Measurements from ENCODE around the gene DPY30.
A peak's percentile ranks its signal among the peaks of the same experiment; 100 is the strongest.
"Not testable (repeated sequence)": the region's sequence is repeated elsewhere in the genome, so short reads cannot be mapped to it uniquely, and the experiment has no call there.

DPY30 gene

GRCh38 chr2:32039447-32040219, at the start of gene DPY30:
DPY30 (minus strand) TSS chr2:32039805; CDS start chr2:32039456, 349 bp downstream.
- DNase-seq = peak; percentile 88

DNA sequence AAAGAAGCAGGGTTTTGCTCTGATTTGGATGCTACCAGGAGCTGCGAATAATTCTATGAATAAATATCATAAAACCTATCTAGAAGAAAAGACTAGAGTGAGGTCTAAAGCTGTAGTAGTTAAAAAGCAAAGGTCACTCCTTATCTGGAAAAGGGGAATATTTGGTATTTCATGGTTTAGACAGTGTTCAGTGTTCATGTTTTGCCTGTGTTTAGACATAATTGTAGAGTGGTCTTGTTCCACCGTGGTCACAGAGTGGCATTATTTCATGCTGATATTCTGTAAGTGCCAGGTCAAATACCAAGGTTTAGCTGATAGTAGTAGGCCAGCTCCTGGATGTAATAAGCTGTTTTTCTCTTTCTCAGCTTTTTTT, 34.5 kb upstream of the DPY30 start:
- no peak for DNase-seq

GRCh38 chr2:32067549-32067948, 27.9 kb upstream of the DPY30 start:
- DNase-seq = no peak

GRCh38 chr2:32064713-32065112, 25.1 kb upstream of the DPY30 start:
- DNase-seq = no peak

GRCh38 chr2:32064021-32064601, 24.5 kb upstream of the DPY30 start:
- peak; percentile 8 for DNase-seq

- peak; percentile 95 for DNase-seq
These were observed 23.9 kb upstream of the DPY30 start, which contains the start of gene SPAST for GRCh38 chr2:32063310-32064020. SPAST (plus strand) TSS chr2:32063556; CDS start chr2:32063832, 276 bp downstream.

DNA sequence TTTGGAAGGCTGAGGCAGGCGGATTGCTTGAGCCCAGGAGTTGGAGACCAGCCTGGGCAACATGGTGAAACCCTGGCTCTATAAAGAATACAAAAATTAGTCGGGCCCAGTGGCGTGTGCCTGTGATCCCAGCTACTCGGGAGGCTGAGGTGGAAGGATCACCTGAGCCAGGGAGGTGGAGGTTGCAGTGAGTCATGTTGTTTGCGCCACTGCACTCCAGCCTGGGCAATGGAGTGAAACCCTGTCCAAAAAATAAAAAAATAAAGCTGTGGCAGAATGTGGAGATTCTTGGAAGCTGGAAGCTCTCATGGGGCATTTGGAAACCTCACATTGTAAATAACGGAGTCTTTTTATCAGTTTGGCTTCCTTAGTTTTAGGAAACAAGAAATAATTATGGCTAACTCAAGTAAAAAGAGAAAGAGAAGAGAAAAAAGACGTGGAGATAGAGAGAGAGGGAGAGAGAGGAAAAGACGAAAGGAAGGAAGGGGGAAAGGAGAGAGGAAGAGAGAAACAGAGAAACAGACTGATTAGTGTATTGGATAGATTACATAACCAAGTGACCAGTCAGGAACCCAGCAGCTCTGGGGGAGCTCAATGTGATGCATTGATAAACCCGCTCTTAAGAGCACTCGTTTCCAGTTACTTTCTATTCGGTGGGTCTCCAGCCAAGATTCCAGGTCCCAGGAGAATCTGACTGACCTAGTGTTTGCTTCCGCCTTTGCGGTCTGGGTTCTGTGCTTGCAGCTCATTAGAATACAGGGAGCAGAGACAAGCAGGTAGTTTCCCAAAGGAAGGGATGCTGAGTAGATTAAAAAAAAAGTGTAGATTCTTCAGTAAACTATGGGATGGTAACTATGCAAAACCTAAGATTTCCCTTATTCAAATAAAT, 22.6 kb upstream of the DPY30 start:
- no peak for DNase-seq

GRCh38 chr2:32061430-32061829, 21.8 kb upstream of the DPY30 start:
- no peak for DNase-seq

DNA sequence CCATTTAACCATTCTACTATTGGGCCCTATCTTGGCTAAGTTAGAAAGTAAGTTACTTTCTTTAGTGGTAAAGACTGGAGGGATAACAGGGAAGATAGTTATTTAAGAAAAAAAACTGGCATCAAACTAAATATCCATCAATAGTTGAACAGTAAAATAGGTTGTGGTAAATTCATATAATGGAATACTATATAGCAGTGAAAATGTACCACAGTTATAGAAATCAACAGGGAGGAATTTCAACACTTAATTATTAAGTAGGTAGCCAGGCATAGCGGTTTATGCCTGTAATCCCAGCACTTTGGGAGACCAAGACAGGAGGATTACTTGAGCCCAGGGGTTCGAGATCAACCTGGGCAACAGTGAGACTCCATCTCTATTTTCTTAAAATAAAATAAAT, 20.7 kb upstream of the DPY30 start:
- DNase-seq = no peak

- no peak for DNase-seq
These were observed 18.5 kb upstream of the DPY30 start for GRCh38 chr2:32058130-32058529.

DNA sequence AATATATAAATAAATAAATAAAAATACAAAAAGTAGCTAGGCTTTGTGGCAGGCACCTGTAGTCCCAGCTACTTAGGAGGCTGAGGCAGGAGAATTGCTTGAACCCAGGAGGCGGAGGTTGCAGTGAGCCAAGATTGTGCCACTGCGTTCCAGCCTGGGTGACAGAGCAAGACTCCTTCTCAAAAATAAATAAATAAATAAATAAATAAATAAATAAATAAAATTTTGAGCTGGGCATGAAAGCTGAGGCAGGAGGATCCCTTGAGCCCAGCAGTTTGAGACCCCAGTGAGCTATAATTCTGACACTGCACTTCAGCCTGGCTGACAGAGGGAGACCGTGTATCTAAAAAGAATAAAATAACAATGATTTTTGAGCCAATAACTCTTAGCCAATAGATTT, 15.0 kb upstream of the DPY30 start:
- not testable (repeated sequence) for DNase-seq

DNA sequence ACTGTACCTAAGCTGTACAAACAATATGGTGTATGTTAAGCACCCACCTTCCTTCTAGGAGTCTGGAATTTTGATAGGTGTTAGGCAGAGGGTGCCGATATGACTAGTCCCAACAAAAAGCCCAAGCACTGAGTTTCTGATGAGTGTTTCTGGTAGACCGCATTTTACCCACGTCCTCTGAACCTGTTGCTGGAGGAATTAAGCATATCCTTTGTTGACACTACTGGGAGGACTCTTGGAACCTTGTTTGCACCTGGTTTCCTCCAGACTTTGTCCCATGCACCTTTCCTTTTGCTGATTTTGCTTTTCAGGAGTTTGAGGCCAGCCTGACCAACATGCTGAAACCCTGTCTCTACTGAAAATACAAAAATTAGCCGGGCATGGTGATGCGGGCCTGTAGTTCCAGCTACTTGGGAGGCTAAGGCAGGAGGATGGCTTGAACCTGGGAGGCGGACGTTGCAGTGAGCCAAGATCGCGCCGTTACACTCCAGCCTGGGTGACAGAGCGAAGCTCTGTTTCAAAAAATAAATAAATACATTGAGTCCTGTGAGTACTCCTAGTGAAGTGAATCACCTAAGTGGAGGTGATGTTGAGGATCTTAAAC, 12.3 kb upstream of the DPY30 start:
- DNase-seq = no peak

- no peak for DNase-seq
These were observed 4.0 kb upstream of the DPY30 start for GRCh38 chr2:32043561-32043960.

DNA sequence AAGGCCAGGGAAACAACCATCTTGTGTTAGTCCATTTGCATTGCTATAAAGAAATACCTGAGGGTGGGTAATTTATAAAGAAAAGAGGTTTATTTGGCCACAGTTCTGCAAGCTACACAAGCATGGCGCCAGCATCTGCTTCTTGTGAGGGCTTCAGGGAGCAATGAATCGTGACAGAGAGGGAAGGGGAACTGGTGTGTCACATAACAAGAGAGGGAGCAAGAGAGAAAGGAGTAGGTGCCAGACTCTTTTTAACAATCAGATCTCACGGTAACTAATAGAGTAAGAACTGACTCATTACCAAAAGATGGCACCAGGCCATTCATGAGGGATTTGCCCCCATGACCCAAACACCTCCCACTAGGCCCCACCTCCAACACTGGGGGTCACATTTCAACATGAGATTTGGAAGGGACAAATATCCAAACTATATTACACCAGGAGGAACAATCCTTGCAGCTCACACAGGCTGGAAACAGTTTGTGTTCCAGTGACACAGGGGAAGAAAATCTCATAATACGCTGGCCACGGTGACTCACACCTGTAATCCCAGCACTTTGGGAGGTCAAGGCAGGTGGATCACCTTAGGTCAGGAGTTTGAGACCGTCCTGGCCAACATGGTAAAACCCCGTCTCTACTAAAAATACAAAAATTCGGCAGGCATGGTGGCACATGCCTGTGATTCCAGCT, 5.3 kb downstream of the DPY30 start:
- not testable (repeated sequence) for DNase-seq

DNA sequence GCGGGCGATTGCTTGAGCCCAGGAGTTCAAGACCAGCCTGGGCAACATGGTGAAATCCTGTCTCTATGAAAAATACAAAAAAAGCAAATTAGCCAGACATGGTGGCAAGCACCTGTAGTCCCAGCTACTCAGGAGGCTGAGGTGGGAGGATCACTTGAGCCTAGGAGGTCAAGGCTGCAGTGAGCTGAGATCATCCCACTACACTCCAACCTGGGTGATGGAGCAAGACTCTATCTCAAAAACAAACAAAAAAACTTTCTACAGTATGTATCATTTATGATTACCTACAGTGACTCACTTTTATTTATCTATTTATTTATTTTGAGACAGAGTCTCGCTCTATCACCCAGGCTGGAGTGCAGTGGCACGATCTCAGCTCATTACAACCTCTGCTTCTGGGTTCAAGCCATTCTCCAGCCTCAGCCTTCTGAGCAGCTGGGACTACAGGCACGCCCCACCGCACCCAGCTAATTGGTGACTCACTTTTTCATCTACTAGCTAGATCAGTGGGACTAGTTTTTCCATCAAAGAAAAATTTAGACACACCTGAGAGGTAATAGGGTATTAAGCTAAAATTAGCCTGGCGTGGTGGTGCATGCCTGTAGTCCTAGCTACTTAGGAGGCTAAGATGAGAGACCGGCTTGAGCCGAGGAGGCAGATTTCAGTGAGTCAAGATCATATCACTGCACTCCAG, 20.7 kb downstream of the DPY30 start:
- not testable (repeated sequence) for DNase-seq

DNA sequence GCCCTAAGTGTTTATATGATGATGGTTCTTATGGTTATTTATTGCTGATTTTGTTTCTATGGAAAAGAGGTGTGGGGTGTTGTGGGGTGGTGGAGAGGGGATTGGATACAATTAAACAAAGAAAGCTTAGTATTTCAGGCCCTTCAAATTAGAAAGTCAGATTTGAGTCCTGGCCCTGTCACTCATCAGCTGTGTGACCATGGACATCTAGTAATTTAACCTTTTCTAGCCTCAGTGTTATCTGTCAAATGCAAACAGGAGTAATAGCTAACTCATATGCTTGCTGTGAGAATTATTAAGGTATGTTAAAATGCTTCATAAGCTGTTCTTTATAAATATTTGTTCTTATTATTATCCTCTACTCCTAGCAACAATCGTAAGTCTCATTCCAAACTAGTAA, 26.7 kb downstream of the DPY30 start:
- DNase-seq = no peak

GRCh38 chr2:32011485-32011960, 28.1 kb downstream of the DPY30 start:
- DNase-seq = no peak

DNA sequence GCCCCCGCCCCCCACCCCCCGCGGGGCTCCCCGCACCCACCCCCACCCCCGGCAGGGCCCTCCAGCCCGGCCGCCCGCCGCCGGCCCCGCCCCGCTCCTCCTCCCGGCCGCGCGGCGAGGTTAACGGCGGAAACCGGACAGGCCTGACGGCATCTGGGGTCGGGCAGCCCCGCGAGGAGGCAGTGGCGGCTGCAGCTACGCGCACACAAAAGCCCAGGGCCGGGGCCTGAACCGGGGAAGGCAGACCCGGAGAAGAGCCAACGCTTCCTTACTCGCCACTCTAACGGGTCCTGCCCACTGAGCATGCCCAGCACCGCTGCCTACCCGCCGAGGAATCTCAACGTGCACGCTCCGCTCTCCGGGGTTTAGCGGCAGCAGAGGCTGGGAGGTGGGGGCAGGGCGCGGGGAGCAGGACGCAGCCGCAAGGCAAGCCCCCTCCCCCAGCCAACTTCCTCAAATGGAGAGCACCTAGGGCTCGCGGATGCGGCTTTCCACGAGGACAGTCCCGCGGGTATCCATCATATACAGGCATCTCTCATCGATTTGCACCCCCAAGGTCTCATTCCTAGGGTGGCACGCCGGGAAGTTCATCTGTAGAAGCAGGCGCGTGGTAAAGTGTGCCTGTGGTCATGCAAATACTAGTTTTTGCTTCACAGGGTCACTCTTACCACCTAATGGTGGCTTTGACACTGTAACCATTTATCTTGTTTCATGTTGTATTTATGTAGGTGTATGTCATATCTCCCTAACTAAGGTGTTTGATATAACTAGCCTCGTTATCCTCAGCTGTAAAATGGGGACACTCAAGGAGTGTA, 28.7 kb downstream of the DPY30 start, which contains the start of gene MEMO1:
Gene MEMO1 (minus strand): TSS at position 339 of the 815 bp plus-strand sequence. CDS start 761 bp downstream, outside the sequence.
- DNase-seq = peak; percentile 89

GRCh38 chr2:32010280-32010669, 29.3 kb downstream of the DPY30 start:
- DNase-seq = peak; percentile 59
